ENCODE data around the gene HNF1A.
"Not testable (repeated sequence)": the region's sequence is repeated elsewhere in the genome, so short reads cannot be mapped to it uniquely, and the experiment has no call there.

The HNF1A gene

DNA sequence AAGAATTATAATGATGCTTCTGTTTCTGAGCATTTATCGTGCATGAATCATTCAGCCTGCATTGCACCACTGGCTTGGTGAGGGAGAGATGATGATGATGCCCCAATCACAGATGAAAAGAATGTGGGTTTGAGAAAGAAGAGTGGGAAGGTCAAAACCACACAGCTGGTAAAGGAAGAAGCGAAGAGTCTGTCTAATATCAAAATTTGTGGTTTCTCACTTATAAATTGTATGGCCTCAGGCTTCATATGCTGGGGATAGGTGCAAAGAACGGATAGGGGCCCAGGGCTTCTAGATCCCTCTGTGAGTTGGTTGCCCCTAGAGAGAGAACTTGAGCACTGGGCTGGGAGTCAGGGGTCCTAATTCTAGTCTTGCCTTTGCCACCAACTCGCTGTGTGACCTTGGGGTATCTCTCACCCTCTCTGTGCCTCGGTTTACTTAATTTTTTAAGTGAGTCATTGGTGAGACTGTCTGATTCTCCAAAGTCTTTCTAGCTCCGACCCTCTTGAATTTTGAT is 58.5 kb downstream of the HNF1A start:
- in situ Hi-C loops (cut with HindIII; ENCODE audit: low sequenced_read_pairs), result no loop called here

DNA sequence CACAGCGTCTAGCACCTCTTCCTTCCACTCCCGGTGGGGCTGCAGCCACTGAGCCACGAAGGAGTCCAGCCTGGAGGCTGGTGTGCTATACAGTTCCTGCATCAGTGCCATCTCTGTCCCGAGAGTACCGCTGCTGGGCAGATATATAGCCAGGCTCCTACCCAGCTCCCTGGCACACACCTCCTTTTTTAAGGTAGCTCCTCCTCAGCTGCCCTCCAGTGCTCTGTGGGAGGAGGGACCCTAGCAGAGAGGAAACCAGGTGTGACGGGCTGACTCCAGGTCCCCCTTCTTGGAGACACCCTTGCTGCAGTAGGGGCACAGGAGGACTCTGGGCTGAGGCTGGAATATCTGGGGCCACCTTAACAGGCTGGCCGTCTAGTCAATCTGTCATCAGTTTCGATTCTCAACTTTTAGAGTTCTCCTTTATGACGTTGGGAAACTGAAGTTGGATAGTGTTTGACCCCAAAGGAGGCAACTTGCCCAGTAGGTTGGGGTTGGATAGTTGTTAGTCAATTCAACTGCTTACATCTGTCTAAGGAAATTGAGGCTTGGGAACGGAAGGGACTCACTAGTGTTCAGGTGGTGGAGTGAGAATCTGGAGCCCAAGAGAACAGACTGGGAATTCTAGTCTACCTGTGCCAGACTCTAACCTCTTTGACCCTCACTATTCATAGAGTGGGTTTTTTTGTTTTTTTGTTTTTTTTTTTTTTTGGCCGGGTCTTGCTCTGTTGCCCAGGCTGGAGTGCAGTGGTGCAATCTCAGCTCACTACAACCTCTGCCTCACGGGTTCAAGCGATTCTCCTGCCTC is 60.7 kb downstream of the HNF1A start, which contains the start of gene OASL:
Gene OASL, minus strand, starts transcription at position 386 of the 808 bp plus-strand sequence. Its CDS starts 275 bp downstream, at position 111.
- in situ Hi-C loops (cut with HindIII; ENCODE audit: low sequenced_read_pairs), result no loop called here

DNA sequence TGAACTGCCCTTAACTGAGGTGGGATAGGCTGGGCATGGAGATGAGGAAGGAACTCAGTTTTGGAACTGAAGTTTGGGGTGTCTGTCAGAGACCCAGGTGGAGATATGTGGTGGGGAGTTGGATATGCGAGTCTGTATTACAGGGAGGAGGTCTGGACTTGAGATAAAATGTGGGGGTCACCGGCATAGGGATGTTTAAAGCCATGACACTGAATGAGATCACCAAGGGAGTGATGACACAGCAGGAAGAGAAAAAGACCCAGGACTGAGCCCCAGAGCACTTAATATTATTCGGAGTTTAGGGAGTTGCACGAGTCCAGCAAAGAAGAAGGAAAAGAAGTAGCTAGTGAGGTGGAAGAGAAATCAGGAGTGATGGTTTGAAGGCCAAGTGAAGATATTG is 64.7 kb downstream of the HNF1A start:
- in situ Hi-C loops (cut with HindIII; ENCODE audit: low sequenced_read_pairs), result no loop called here

DNA sequence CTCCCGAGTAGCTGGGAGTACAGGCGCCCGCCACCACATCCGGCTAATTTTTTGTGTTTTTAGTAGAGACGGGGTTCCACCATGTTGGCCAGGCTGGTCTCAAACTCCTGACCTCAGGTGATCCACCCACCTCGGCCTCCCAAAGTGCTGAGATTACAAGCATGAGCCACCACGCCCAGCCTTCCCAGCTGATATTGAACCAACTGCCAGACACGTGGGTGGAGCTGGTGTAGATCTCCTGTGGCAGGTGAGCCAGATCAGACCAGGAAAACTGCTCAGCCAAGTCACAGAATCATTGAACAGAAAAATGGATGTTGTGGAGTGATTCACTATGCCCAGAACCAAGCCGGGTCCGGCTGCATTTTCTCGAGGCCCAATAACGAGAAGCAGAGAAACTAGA is 69.1 kb downstream of the HNF1A start:
- in situ Hi-C loops (cut with HindIII; ENCODE audit: low sequenced_read_pairs), result not testable (repeated sequence)

DNA sequence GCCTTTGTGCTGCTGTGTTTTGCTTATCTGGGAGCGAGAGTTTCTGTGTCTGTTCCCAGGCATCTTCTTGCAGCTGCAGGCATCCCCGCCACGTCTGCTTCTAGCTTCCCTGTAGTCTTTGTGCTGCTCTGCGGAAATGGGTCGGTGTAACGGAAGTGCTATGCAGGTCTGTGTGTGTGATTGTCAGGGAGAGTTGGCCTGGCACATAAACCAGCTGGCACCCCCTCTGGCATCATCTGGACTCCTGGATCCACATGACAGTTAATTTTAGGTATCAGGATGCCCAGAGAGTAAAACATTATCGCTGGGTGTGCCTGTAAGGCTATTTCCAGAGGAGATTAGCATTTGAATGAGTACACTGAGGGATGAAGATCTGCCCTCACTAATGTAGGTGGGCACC is 70.1 kb downstream of the HNF1A start:
- in situ Hi-C loops (cut with HindIII; ENCODE audit: low sequenced_read_pairs), result no loop called here

DNA sequence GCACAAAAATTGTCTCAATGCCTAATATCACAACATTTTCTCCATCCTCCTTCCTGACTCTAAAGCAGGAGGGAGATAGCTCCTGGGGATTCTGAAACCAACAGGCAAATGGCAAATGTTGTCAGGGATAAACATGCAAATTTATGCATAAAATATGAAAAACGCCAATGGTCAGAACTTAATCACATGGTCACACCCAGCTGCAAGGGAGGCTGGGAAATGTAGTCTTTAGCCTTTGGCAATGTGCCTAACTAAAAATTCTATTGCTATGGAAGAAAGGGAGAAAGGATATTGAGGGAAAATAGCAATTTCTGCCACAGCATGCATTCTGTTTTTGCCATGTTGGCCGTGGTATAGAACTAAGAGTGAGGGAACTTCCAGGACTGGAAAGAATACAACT is 72.4 kb downstream of the HNF1A start:
- in situ Hi-C loops (cut with HindIII; ENCODE audit: low sequenced_read_pairs), result no loop called here
